GM19035 (cell line): ENCODE measurements around the gene CD300LG.

Source experiments
- ATAC-seq: cut with Tn5 transposase; IDR thresholded peaks from one replicate; pipeline ENCODE4 v1.9.1; 2021; ENCODE audit not compliant: unreplicated experiment

Gene CD300LG

GRCh38 chr17:43905400-43905984 lies 58.5 kb downstream of the CD300LG start:
- ATAC-seq = no peak

- no peak for ATAC-seq
Observed at GRCh38 chr17:43905985-43906852, 59.2 kb downstream of the CD300LG start.

GRCh38 chr17:43906951-43907424 lies 60.0 kb downstream of the CD300LG start:
- ATAC-seq = no peak

GRCh38 chr17:43907425-43907981 lies 60.5 kb downstream of the CD300LG start, which contains the start of gene MPP2:
Gene MPP2, minus strand, starts transcription at chr17:43907536. Its CDS starts 3,076 bp downstream, at chr17:43904460.
- no peak for ATAC-seq

- no peak for ATAC-seq
Observed at GRCh38 chr17:43907998-43908721, 61.2 kb downstream of the CD300LG start.

- no peak for ATAC-seq
Observed at GRCh38 chr17:43909537-43910231, 62.7 kb downstream of the CD300LG start.

- no peak for ATAC-seq
Observed at GRCh38 chr17:43911904-43912303, 64.9 kb downstream of the CD300LG start.

GRCh38 chr17:43912635-43913304 lies 65.8 kb downstream of the CD300LG start:
- no peak for ATAC-seq
